ENCODE data around the gene TNFRSF18. TPM values are rescaled to one million over a fixed set of nuclear protein-coding genes. Genes with fewer than 3 reads are reported as not detected.

The TNFRSF18 gene
- total RNA-seq, 4 donors from 2014 or later, result 0.49 to 0.67 TPM; not detected in 2

DNA sequence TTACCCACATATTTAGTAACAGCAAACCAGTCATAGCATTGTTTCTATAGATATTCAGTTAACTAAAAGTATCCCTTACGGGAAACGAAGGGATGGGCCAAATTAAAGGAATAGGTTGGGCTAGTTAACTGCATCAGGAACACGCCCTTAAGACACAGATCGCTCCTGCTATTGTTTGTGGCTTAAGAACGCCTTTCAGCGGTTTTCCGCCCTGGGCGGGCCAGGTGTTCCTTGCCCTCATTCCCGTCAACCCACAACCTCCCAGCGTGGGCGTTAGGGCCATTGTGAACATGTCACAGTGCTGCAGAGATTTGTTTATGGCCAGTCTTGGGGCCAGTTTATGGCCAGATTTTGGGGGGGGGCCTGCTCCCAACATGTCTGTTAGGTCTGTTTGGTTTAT is 14.7 kb downstream of the TNFRSF18 start:
- TF ChIP-seq, protein P1, sequence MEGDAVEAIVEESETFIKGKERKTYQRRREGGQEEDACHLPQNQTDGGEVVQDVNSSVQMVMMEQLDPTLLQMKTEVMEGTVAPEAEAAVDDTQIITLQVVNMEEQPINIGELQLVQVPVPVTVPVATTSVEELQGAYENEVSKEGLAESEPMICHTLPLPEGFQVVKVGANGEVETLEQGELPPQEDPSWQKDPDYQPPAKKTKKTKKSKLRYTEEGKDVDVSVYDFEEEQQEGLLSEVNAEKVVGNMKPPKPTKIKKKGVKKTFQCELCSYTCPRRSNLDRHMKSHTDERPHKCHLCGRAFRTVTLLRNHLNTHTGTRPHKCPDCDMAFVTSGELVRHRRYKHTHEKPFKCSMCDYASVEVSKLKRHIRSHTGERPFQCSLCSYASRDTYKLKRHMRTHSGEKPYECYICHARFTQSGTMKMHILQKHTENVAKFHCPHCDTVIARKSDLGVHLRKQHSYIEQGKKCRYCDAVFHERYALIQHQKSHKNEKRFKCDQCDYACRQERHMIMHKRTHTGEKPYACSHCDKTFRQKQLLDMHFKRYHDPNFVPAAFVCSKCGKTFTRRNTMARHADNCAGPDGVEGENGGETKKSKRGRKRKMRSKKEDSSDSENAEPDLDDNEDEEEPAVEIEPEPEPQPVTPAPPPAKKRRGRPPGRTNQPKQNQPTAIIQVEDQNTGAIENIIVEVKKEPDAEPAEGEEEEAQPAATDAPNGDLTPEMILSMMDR (IDR thresholded peaks at IDR 0.05), result no peak
- TF ChIP-seq POLR2A (IDR thresholded peaks at IDR 0.05), result no peak
- DNase-seq, result no peak
- intact Hi-C loops (cut with DNase I), result no loop called here
- WGBS, 2 donors, result 94 to 95% methylated on average over 11 of the region's 11 CpGs
- H3K4me3 ChIP-seq (replicated peaks in 1 of 3), result no peak overlapping the region
- H3K27ac ChIP-seq, result no peak overlapping the region
- no peaks in the 10 kb centered on the region for H3K9me3 ChIP-seq
- H3K27me3 ChIP-seq, result no peaks in the 10 kb centered on the region
- H3K36me3 ChIP-seq, result no peaks in the 10 kb centered on the region
- no peaks in the 10 kb centered on the region for H3K4me1 ChIP-seq

DNA sequence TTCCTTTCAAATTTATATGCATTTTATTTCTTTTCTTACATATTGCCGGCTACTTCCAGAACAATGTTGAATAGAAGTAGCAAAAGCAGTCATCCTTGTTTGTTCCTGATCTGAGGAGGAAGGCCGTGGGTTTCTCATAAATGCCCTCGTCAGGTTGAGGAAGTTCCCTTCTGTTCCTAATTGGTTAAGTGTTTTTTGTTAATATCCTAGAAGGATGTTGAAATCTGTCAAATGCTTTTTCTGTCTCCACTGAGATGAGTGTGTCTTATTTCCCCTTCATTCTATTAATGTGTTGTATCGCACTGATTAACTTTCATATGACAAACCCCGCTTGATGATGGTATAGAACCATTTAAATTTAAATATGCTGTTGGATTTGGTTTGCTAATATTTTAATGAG is 17.3 kb downstream of the TNFRSF18 start:
- intact Hi-C loops (cut with DNase I), result no loop called here
- Histone ChIP-seq H3K4me1 (no peaks in the 10 kb centered on the region), H3K27ac (no peak overlapping the region), H3K36me3 (no peaks in the 10 kb centered on the region), H3K27me3 (no peaks in the 10 kb centered on the region), H3K9me3 (no peaks in the 10 kb centered on the region), H3K4me3 (replicated peaks in 1 of 3) (no peak overlapping the region)
- no peak for DNase-seq
- WGBS, 2 donors, result 88 to 89% methylated on average over 5 of the region's 5 CpGs
- TF ChIP-seq, protein P1 (IDR thresholded peaks at IDR 0.05), result no peak
- TF ChIP-seq POLR2A (IDR thresholded peaks at IDR 0.05), result no peak

DNA sequence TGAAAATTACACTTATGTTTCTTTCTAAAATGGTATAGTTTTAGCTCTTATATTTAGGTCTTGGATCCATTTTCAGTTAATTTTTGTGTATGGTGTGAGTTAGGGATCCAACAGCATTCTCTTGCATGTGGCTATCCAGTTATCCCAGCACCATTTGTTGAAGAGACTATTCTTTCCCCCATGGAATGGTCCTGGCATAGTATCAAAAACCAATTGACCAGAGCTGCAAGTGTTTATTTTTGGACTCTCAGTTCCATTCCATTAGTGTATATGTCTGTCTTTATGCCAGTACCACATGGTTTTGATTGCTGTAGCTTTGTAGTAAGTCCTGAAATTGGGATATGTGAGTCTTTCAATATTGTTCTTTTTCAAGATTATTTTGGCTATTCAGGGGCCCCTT is 18.5 kb downstream of the TNFRSF18 start:
- no peaks in the 10 kb centered on the region for H3K27me3 ChIP-seq
- no peak overlapping the region for H3K4me3 ChIP-seq (replicated peaks in 1 of 3)
- H3K36me3 ChIP-seq, result no peaks in the 10 kb centered on the region
- H3K27ac ChIP-seq, result no peak overlapping the region
- H3K9me3 ChIP-seq, result no peaks in the 10 kb centered on the region
- TF ChIP-seq POLR2A (IDR thresholded peaks at IDR 0.05), result no peak
- TF ChIP-seq, protein P1 (IDR thresholded peaks at IDR 0.05), result no peak
- intact Hi-C loops (cut with DNase I), result no loop called here
- no peak for DNase-seq
- no peaks in the 10 kb centered on the region for H3K4me1 ChIP-seq

DNA sequence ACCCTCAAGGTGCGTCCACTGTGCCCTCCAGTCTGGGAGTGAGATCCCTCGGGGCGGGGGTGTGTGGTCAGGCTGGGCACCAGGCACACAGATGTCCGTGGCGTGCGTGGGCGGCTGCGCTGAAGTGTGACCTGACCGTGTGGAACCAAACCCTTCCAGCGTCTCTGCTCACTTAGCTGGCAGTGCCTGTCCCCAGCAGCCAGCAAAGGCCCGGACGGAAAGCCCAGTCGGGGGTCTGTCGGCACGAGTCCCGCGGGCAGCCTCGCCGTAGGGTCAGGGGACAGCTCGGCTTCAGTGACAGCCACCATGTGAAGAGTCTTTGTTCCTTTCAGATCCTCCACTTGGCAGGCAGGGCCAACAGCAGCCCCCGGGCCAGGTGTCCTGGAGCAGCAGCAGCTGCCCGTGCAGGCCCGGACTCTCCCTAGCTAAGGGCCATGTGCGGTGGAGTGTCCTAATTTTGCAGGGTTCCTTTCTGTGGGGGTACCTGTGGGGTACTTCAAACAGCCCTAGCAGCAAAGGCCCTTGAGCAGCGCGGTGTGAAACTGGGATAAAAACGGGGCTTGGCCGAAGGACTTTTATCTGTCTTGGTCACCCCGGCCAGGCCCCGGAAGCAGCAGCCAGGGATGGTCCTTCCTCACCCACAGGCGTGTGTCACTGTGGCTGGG is 21.2 kb downstream of the TNFRSF18 start:
- Histone ChIP-seq H3K36me3 (no peaks in the 10 kb centered on the region), H3K9me3 (no peaks in the 10 kb centered on the region), H3K4me3 (replicated peaks in 1 of 3) (no peak overlapping the region), H3K4me1 (no peaks in the 10 kb centered on the region), H3K27me3 (no peaks in the 10 kb centered on the region), H3K27ac (no peak overlapping the region)
- 80 to 98% methylated on average over 7 to 25 of the region's 31 CpGs for WGBS, 2 donors
- TF ChIP-seq, protein P1 (IDR thresholded peaks at IDR 0.05), result no peak
- TF ChIP-seq POLR2A (IDR thresholded peaks at IDR 0.05), result no peak
- no peak for DNase-seq
- intact Hi-C loops (cut with DNase I), result no loop called here

DNA sequence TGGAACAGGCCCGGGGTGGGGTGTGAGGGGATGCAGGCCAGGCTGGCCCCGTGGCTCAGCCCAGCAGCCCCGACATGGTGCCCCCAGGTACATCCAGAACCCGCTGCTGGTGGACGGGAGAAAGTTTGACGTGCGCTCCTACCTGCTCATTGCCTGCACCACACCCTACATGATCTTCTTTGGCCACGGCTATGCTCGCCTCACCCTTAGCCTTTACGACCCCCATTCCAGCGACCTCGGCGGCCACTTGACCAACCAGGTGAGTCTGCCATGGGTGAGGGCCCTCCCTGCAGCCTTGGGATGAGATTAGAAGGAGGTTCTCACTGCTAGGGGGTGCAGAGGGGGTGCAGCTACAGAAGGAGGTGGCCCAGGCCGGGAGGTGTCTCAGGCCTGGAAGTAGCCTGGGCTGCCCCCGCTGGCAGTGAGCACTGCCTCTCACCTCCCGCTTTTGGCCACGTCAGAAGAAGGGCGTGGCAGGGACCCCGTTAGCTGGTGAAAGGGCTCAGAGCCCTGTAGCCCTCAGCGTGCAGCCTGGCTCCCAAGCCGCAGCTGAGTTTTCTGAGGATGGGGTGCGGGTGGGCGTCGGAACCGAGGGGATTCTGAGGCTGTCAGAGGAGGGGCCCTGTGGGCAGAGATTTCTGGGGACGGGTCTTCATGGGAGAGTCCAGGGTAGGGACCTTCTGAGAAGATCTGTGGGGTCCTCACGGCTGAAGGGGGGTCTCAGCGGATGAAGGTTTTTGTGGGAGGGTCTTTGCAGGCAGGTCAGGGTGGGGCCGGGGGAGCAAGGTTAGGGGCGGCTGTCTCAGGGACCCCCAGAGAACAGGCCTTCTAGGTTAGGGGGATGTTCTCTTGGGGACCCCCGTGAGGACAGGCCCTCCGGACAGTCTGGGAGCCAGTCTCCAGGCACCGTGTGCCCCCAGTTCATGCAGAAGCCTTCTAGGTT is 22.3 kb downstream of the TNFRSF18 start:
- intact Hi-C loops (cut with DNase I), result no loop called here
- WGBS, 2 donors, result 88 to 91% methylated on average over 19 to 30 of the region's 33 CpGs
- Histone ChIP-seq H3K4me3 (replicated peaks in 1 of 3) (no peak overlapping the region), H3K36me3 (no peaks in the 10 kb centered on the region), H3K27me3 (no peaks in the 10 kb centered on the region), H3K9me3 (no peaks in the 10 kb centered on the region), H3K4me1 (no peaks in the 10 kb centered on the region), H3K27ac (no peak overlapping the region)
- DNase-seq, result no peak
- no peak for TF ChIP-seq POLR2A (IDR thresholded peaks at IDR 0.05)
- TF ChIP-seq, protein P1 (IDR thresholded peaks at IDR 0.05), result no peak

Measured in thyroid gland (tissue), 4 donors.